Keratinocyte (primary cell): ENCODE measurements around the gene MRPL3. TPM values are rescaled to one million over a fixed set of nuclear protein-coding genes. Genes with fewer than 3 reads are reported as not detected.

Experiments
- DNase-seq: peaks from one replicate; pipeline ENCODE4 v3.0.0-alpha.2; 2011; ENCODE audit warnings: low read depth, missing footprints, low spot score
- FAIRE-seq: peaks from 2 replicates; lab custom pipeline; 2011; peaks lifted over from hg19 to GRCh38; lab: Jason Lieb, UNC
- H2AFZ ChIP-seq: 2 replicates; pipeline ENCODE4 v1.6.0; 2012; ENCODE audit warnings: low read length, control low read depth, inconsistent platforms; ENCODE audit not compliant: control insufficient read depth
- H3K27ac ChIP-seq: 2 replicates; pipeline ENCODE4 v1.5.1; 2011; ENCODE audit warnings: low read length; ENCODE audit not compliant: control insufficient read depth, insufficient read depth
- H3K27me3 ChIP-seq: 3 replicates; pipeline ENCODE4 v1.6.0; 2011; ENCODE audit warnings: low read length; ENCODE audit not compliant: control insufficient read depth, insufficient read depth; ENCODE audit errors: extremely low read depth
- H3K36me3 ChIP-seq, 2 experiments: 2 replicates in 1 of 2; 3 replicates in 1 of 2; pipeline ENCODE4 v1.5.1; 2011; ENCODE audit warnings: low read length in 2 of 2, mild to moderate bottlenecking in 1 of 2; ENCODE audit not compliant: control insufficient read depth in 2 of 2, insufficient read depth in 2 of 2; ENCODE audit errors: extremely low read depth in 1 of 2
- H3K4me1 ChIP-seq: 3 replicates; pipeline ENCODE4 v1.5.1; 2011; ENCODE audit warnings: low read length; ENCODE audit not compliant: control insufficient read depth, insufficient read depth; ENCODE audit errors: extremely low read depth
- H3K4me2 ChIP-seq: 3 replicates; pipeline ENCODE4 v1.6.0; 2011; ENCODE audit warnings: low read depth, low read length; ENCODE audit not compliant: control insufficient read depth, insufficient read depth; ENCODE audit errors: extremely low read depth
- H3K4me3 ChIP-seq, 3 experiments: fragments of 200-600 bp in 1 of 3; sonication (generic) in 1 of 3; 2 replicates in 2 of 3; 3 replicates in 1 of 3; pipeline ENCODE4 v1.5.1; 2011 to 2016; ENCODE audit warnings: low read length in 3 of 3, mild to moderate bottlenecking in 3 of 3, control low read depth in 2 of 3, inconsistent platforms in 1 of 3, low read depth in 1 of 3, mixed read lengths in 1 of 3, mixed run types in 1 of 3, moderate library complexity in 1 of 3; ENCODE audit not compliant: control insufficient read depth in 2 of 3, insufficient read depth in 2 of 3; ENCODE audit errors: extremely low read depth in 1 of 3
- H3K79me2 ChIP-seq: 2 replicates; pipeline ENCODE4 v1.6.0; 2012; ENCODE audit warnings: low read length; ENCODE audit not compliant: control insufficient read depth, insufficient read depth
- H3K9ac ChIP-seq: 3 replicates; pipeline ENCODE4 v1.6.0; 2011; ENCODE audit warnings: low read length; ENCODE audit not compliant: control insufficient read depth, insufficient read depth; ENCODE audit errors: extremely low read depth
- H3K9me1 ChIP-seq: 3 replicates; pipeline ENCODE4 v1.6.0; 2011; ENCODE audit warnings: low read length; ENCODE audit not compliant: control insufficient read depth, insufficient read depth; ENCODE audit errors: extremely low read depth
- H3K9me3 ChIP-seq: 2 replicates; pipeline ENCODE4 v1.5.1; 2012; ENCODE audit warnings: low read depth, low read length; ENCODE audit not compliant: control insufficient read depth
- H4K20me1 ChIP-seq: 3 replicates; pipeline ENCODE4 v1.6.0; 2011; ENCODE audit warnings: low read length; ENCODE audit not compliant: control insufficient read depth, insufficient read depth; ENCODE audit errors: extremely low read depth
- CTCF ChIP-seq, 3 experiments: IDR thresholded peaks in 1 of 3; conservative IDR thresholded peaks in 1 of 3; optimal IDR thresholded peaks in 1 of 3; 2 replicates in 2 of 3; 3 replicates in 1 of 3; pipeline versions ENCODE3 to v1.5.1; 2011; ENCODE audit warnings: low read length in 3 of 3, mild to moderate bottlenecking in 3 of 3, moderate library complexity in 2 of 3, control low read depth in 1 of 3, inconsistent platforms in 1 of 3; ENCODE audit not compliant: insufficient read depth in 2 of 3; ENCODE audit errors: extremely low read depth in 1 of 3
- EZH2 ChIP-seq: IDR thresholded peaks from one replicate; pipeline ENCODE4 v1.6.1; 2012; ENCODE audit warnings: inconsistent platforms, mild to moderate bottlenecking, low read length, moderate library complexity
- dilution Hi-C: fragments of 300-500 bp; cut with MboI; formaldehyde crosslinking; loops from one replicate; pipeline ENCODE4 v1.7.0; 2020; ENCODE audit warnings: low sequenced_read_pairs; ENCODE audit not compliant: extremely low pct_ligation_motif_present
- polyA plus RNA-seq, 5 experiments: library from polyadenylated mRNA; depleted of rRNA in 3 of 5; stranded (reverse) in 3 of 5; stranded (forward) in 1 of 5; unstranded in 1 of 5; fragments of >200 nt; gene quantifications; 1 replicate in 1 of 5; 2 replicates in 3 of 5; 3 replicates in 1 of 5; pipeline versions ENCODE4 v1.2.1 to v1.2.3, GENCODE V29; 2011 to 2012; ENCODE audit warnings: missing spikeins in 2 of 5, low read depth in 1 of 5, low replicate concordance in 1 of 5

MRPL3 gene
- polyA plus RNA-seq, 1 donor (not counting 4 experiments of a cell fraction or from before 2014, with no cell fraction given), result 228 TPM

GRCh38 chr3:131447349-131447748 is 55.4 kb downstream of the MRPL3 start:
- Histone ChIP-seq H3K36me3 (no peaks in the 10 kb centered on the region), H3K27ac (no peak overlapping the region), H3K79me2 (no peaks in the 10 kb centered on the region), H4K20me1 (no peaks in the 10 kb centered on the region), H3K9ac (no peak overlapping the region), H2AFZ (no peak overlapping the region), H3K4me1 (no peaks in the 10 kb centered on the region), H3K4me3 (no peak overlapping the region), H3K4me2 (no peak overlapping the region), H3K27me3 (no peaks in the 10 kb centered on the region), H3K9me1 (no peaks in the 10 kb centered on the region), H3K9me3 (no peaks in the 10 kb centered on the region)
- DNase-seq (no peak), FAIRE-seq (no peak)
- TF ChIP-seq CTCF (optimal IDR thresholded peaks at IDR 0.05 in 1 of 3, IDR thresholded peaks at IDR 0.05 in 1 of 3, conservative IDR thresholded peaks at IDR 0.05 in 1 of 3; ENCODE audit: extremely low read depth in 1 of 3, insufficient read depth in 2 of 3, low read length in 3 of 3), result no peak
- no peak for TF ChIP-seq EZH2
- dilution Hi-C loops, result no loop called here

GRCh38 chr3:131444180-131444579 is 58.6 kb downstream of the MRPL3 start:
- Histone ChIP-seq H3K4me1 (no peaks in the 10 kb centered on the region), H3K79me2 (no peaks in the 10 kb centered on the region), H3K4me2 (no peak overlapping the region), H3K9me3 (no peaks in the 10 kb centered on the region), H3K4me3 (no peak overlapping the region), H3K27me3 (peaks cover 3% of the 10 kb centered on the region), H3K36me3 (no peaks in the 10 kb centered on the region), H3K9ac (no peak overlapping the region), H4K20me1 (no peaks in the 10 kb centered on the region), H3K27ac (no peak overlapping the region), H2AFZ (no peak overlapping the region), H3K9me1 (no peaks in the 10 kb centered on the region)
- dilution Hi-C loops, result no loop called here
- no peak for FAIRE-seq
- DNase-seq, result no peak
- no peak for TF ChIP-seq EZH2
- TF ChIP-seq CTCF (optimal IDR thresholded peaks at IDR 0.05 in 1 of 3, IDR thresholded peaks at IDR 0.05 in 1 of 3, conservative IDR thresholded peaks at IDR 0.05 in 1 of 3; ENCODE audit: extremely low read depth in 1 of 3, insufficient read depth in 2 of 3, low read length in 3 of 3), result no peak
